Liver (tissue), 9 donors: ENCODE data around the gene AATF. TPM values are rescaled to one million over a fixed set of nuclear protein-coding genes. Genes with fewer than 3 reads are reported as not detected.

ENCODE experiments used
- DNase-seq: peaks from one replicate; pipeline ENCODE4 v3.0.0-alpha.2; 2017; ENCODE audit warnings: low spot score
- H3K27ac ChIP-seq, 2 donors: one replicate each; pipeline ENCODE4 v1.7.0; 2013; ENCODE audit warnings: inconsistent platforms in 2 of 2, low read length in 2 of 2, control low read depth in 1 of 2, low read depth in 1 of 2, mild to moderate bottlenecking in 1 of 2
- H3K27me3 ChIP-seq, 4 donors: one replicate each; pipeline versions ENCODE4 v1.6.1 to v1.7.0; 2013; ENCODE audit warnings: low read length in 3 of 4, inconsistent platforms in 1 of 4, mild to moderate bottlenecking in 1 of 4, moderate library complexity in 1 of 4; ENCODE audit not compliant: control insufficient read depth in 4 of 4, insufficient read depth in 4 of 4
- H3K36me3 ChIP-seq, 4 donors: one replicate each; pipeline versions ENCODE4 v1.6.1 to v1.7.0; 2013; ENCODE audit warnings: low read length in 3 of 4, mild to moderate bottlenecking in 3 of 4, low read depth in 1 of 4, moderate library complexity in 1 of 4; ENCODE audit not compliant: control insufficient read depth in 4 of 4, insufficient read depth in 3 of 4
- H3K4me1 ChIP-seq, 4 donors: one replicate each; pipeline versions ENCODE4 v1.6.1 to v1.7.0; 2013; ENCODE audit warnings: low read length in 3 of 4, mild to moderate bottlenecking in 3 of 4, moderate library complexity in 1 of 4; ENCODE audit not compliant: control insufficient read depth in 4 of 4, insufficient read depth in 4 of 4
- H3K4me3 ChIP-seq, 3 donors: one replicate each; pipeline versions ENCODE4 v1.6.1 to v1.7.0; 2013; ENCODE audit warnings: low read length in 3 of 3, control low read depth in 1 of 3, low read depth in 1 of 3, mild to moderate bottlenecking in 1 of 3
- H3K9ac ChIP-seq, 2 donors: one replicate each; pipeline ENCODE4 v1.7.0; 2013; ENCODE audit warnings: low read length in 2 of 2, mild to moderate bottlenecking in 2 of 2, moderate library complexity in 2 of 2, control low read depth in 1 of 2, low read depth in 1 of 2
- H3K9me3 ChIP-seq, 4 donors: one replicate each; pipeline versions ENCODE4 v1.6.1 to v1.7.0; 2013; ENCODE audit warnings: low read length in 3 of 4; ENCODE audit not compliant: control insufficient read depth in 4 of 4
- FOXA1 ChIP-seq: IDR thresholded peaks from 2 replicates; pipeline ENCODE4 v1.6.1; 2016; ENCODE audit warnings: antibody characterized with exemption
- FOXA2 ChIP-seq: IDR thresholded peaks from 2 replicates; pipeline ENCODE4 v1.6.1; 2016; ENCODE audit warnings: antibody characterized with exemption
- GABPA ChIP-seq, 2 donors: IDR thresholded peaks in 1 of 2; conservative IDR thresholded peaks in 1 of 2; 2 replicates each; pipeline ENCODE4 v1.6.1; 2016; ENCODE audit warnings: antibody characterized with exemption in 2 of 2, mild to moderate bottlenecking in 1 of 2, moderate library complexity in 1 of 2
- HNF4A ChIP-seq, 2 donors: conservative IDR thresholded peaks; 2 replicates each; pipeline ENCODE4 v1.6.1; 2016; ENCODE audit warnings: antibody characterized with exemption in 2 of 2, mild to moderate bottlenecking in 2 of 2
- HNF4G ChIP-seq: IDR thresholded peaks from 2 replicates; pipeline ENCODE4 v1.6.1; 2016; ENCODE audit warnings: antibody characterized with exemption
- JUND ChIP-seq, 2 donors: IDR thresholded peaks; 2 replicates each; pipeline ENCODE4 v1.6.1; 2016; ENCODE audit warnings: antibody characterized with exemption in 2 of 2
- RAD21 ChIP-seq, 2 donors: IDR thresholded peaks; 2 replicates each; pipeline ENCODE4 v1.6.1; 2016; ENCODE audit warnings: antibody characterized with exemption in 2 of 2, mild to moderate bottlenecking in 2 of 2
- RXRA ChIP-seq, 2 donors: IDR thresholded peaks; 2 replicates each; pipeline ENCODE4 v1.6.1; 2017 to 2018; ENCODE audit warnings: antibody characterized with exemption in 2 of 2, mild to moderate bottlenecking in 1 of 2
- TAF1 ChIP-seq: conservative IDR thresholded peaks from 2 replicates; pipeline ENCODE4 v1.6.1; 2016; ENCODE audit warnings: antibody characterized with exemption, mild to moderate bottlenecking
- ZBTB33 ChIP-seq: IDR thresholded peaks from 2 replicates; pipeline ENCODE4 v1.6.1; 2016; ENCODE audit warnings: antibody characterized with exemption
- WGBS: extraction: QIAGEN DNeasy Blood & Tissue Kit; methylation state at CpG from one replicate; pipeline ENCODE4 v1.1.7; 2013; 5-methylcytosine and 5-hydroxymethylcytosine counted together
- polyA plus RNA-seq, 2 donors: library from polyadenylated mRNA; stranded (reverse) in 1 of 2; unstranded in 1 of 2; fragments of 200-250 nt in 1 of 2; fragments of >200 nt in 1 of 2; fragmentation: Nextera tagmentation in 1 of 2; extraction: Ambion mirVana in 1 of 2; gene quantifications; one replicate each; pipeline versions ENCODE4 v1.2.1 to v1.2.3, GENCODE V29; 2013 to 2015
- total RNA-seq, 2 donors: library from RNA; depleted of rRNA; stranded (reverse); fragments of >200 nt; gene quantifications; one replicate each; pipeline ENCODE4 v1.2.3, GENCODE V29; 2014
- TF ChIP-seq, protein P1 (sequence below): fragments of 150-350 bp; IDR thresholded peaks from 2 replicates; pipeline ENCODE4 v1.5.1; 2017; ENCODE audit warnings: improper control_type of control experiment, low read depth, low read length; ENCODE audit not compliant: missing input control
- TF ChIP-seq, protein P2 (sequence below): IDR thresholded peaks from 2 replicates; pipeline ENCODE4 v1.6.1; 2016; ENCODE audit warnings: antibody characterized with exemption
- donor health status: healthy.
- donor health status: healthy.
- donor health status: healthy.
- donor health status: healthy.
- donor health status: healthy.

AATF gene
- total and polyA plus RNA-seq, 4 donors = 10.8 to 16.9 (median 13.4) TPM

- Histone ChIP-seq H3K9ac (no peak overlapping the region), H3K9me3 (no peaks in the 10 kb centered on the region), H3K4me3 (no peak overlapping the region), H3K36me3 (peaks cover 8 to 55% (median 30%) of the 10 kb centered on the region in 4 donors), H3K27ac (no peak overlapping the region), H3K4me1 (no peaks in the 10 kb centered on the region), H3K27me3 (no peaks in the 10 kb centered on the region)
- DNase-seq = no peak
- 75% methylated on average over 3 of the region's 3 CpGs for WGBS
- TF ChIP-seq TAF1 (no peak), RAD21 (IDR thresholded peaks at IDR 0.05) (no peak), ZBTB33 (no peak), RXRA (IDR thresholded peaks at IDR 0.05) (no peak), GABPA (IDR thresholded peaks at IDR 0.05 in 1 of 2, conservative IDR thresholded peaks at IDR 0.05 in 1 of 2) (no peak), FOXA2 (no peak), HNF4G (no peak), JUND (IDR thresholded peaks at IDR 0.05) (no peak), HNF4A (conservative IDR thresholded peaks at IDR 0.05) (no peak)
- TF ChIP-seq, protein P1, sequence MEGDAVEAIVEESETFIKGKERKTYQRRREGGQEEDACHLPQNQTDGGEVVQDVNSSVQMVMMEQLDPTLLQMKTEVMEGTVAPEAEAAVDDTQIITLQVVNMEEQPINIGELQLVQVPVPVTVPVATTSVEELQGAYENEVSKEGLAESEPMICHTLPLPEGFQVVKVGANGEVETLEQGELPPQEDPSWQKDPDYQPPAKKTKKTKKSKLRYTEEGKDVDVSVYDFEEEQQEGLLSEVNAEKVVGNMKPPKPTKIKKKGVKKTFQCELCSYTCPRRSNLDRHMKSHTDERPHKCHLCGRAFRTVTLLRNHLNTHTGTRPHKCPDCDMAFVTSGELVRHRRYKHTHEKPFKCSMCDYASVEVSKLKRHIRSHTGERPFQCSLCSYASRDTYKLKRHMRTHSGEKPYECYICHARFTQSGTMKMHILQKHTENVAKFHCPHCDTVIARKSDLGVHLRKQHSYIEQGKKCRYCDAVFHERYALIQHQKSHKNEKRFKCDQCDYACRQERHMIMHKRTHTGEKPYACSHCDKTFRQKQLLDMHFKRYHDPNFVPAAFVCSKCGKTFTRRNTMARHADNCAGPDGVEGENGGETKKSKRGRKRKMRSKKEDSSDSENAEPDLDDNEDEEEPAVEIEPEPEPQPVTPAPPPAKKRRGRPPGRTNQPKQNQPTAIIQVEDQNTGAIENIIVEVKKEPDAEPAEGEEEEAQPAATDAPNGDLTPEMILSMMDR = no peak
- TF ChIP-seq, protein P2, sequence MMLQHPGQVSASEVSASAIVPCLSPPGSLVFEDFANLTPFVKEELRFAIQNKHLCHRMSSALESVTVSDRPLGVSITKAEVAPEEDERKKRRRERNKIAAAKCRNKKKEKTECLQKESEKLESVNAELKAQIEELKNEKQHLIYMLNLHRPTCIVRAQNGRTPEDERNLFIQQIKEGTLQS = no peak
These were observed 139.7 kb downstream of the AATF start for GRCh38 chr17:37088459-37088858.

- WGBS = 81% methylated on average over 11 of the region's 11 CpGs
- peak in 1 of 2 donors; percentile 54 for TF ChIP-seq RAD21 (IDR thresholded peaks at IDR 0.05)
- TF ChIP-seq, protein P1 = peak; percentile 8
- TF ChIP-seq RXRA (IDR thresholded peaks at IDR 0.05) = no peak
- Histone ChIP-seq H3K4me3 (no peak overlapping the region), H3K36me3 (peaks cover 8 to 59% (median 30%) of the 10 kb centered on the region in 4 donors), H3K9ac (no peak overlapping the region), H3K27ac (no peak overlapping the region), H3K9me3 (no peaks in the 10 kb centered on the region), H3K4me1 (no peaks in the 10 kb centered on the region), H3K27me3 (no peaks in the 10 kb centered on the region)
- DNase-seq = no peak
These were observed 140.2 kb downstream of the AATF start for GRCh38 chr17:37088913-37089312.

DNA sequence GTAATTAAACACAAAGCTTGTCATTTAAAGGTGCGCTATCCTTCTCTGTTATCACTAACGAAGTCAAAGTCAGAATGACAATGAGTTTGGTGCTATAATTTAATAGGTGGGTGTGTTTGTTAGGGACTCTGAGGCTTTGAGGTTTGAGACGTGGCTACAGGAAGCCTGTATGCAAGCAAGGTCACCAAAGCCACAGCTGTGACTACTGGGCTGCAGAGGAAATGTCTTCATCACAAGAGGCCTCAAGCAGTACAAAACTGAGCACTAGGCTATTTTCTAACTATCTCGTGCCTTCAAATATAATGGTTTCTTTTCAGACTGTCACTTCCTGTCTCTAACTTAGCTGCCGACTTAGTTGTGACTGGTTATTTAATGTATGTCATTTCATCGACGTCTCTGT, 141.2 kb downstream of the AATF start:
- Histone ChIP-seq H3K36me3 (peaks cover 8 to 66% (median 33%) of the 10 kb centered on the region in 4 donors), H3K9ac (no peak overlapping the region), H3K4me3 (no peak overlapping the region), H3K9me3 (no peaks in the 10 kb centered on the region), H3K27me3 (no peaks in the 10 kb centered on the region), H3K27ac (no peak overlapping the region), H3K4me1 (no peaks in the 10 kb centered on the region)
- 66% methylated on average over 7 of the region's 7 CpGs for WGBS
- no peak for TF ChIP-seq FOXA1
- TF ChIP-seq ZBTB33 = no peak
- DNase-seq = no peak
